ENCODE measurements around the gene USP7. TPM values are rescaled to one million over a fixed set of nuclear protein-coding genes. Genes with fewer than 3 reads are reported as not detected.

Gene USP7
- total RNA-seq, 2 donors from 2014 or later = 114 to 140 TPM

GRCh38 chr16:8951447-8952280 lies 12.0 kb downstream of the USP7 start:
- 75 to 83% methylated on average over 11 to 14 of the region's 14 CpGs for WGBS, 2 experiments (ENCODE audit: insufficient coverage in 1 of 2, insufficient read length in 1 of 2)
- H3K4me1 Mint-ChIP-seq = peaks cover 61% of the 10 kb centered on the region
- peak overlapping the region; percentile 45 for H3K27ac Mint-ChIP-seq
- H3K9me3 Mint-ChIP-seq = no peaks in the 10 kb centered on the region
- Histone ChIP-seq H3K4me1 (ENCODE audit: control insufficient read depth, insufficient read depth, low read length) (peaks cover 13% of the 10 kb centered on the region), H3K9me3 (ENCODE audit: control insufficient read depth, low read length) (no peaks in the 10 kb centered on the region), H3K36me3 (ENCODE audit: control insufficient read depth, insufficient read depth, low read length) (no peaks in the 10 kb centered on the region), H3K27me3 (ENCODE audit: control insufficient read depth, insufficient read depth, low read length, poor library complexity, severe bottlenecking) (no peaks in the 10 kb centered on the region), H3K9ac (ENCODE audit: extremely low read depth, low read length, poor library complexity, severe bottlenecking) (no peak overlapping the region), H3K4me3 (ENCODE audit: low read length) (peak overlapping the region; percentile 28), H3K27ac (ENCODE audit: low read depth, low read length) (peak overlapping the region; percentile 16)
- TF ChIP-seq, protein P1, sequence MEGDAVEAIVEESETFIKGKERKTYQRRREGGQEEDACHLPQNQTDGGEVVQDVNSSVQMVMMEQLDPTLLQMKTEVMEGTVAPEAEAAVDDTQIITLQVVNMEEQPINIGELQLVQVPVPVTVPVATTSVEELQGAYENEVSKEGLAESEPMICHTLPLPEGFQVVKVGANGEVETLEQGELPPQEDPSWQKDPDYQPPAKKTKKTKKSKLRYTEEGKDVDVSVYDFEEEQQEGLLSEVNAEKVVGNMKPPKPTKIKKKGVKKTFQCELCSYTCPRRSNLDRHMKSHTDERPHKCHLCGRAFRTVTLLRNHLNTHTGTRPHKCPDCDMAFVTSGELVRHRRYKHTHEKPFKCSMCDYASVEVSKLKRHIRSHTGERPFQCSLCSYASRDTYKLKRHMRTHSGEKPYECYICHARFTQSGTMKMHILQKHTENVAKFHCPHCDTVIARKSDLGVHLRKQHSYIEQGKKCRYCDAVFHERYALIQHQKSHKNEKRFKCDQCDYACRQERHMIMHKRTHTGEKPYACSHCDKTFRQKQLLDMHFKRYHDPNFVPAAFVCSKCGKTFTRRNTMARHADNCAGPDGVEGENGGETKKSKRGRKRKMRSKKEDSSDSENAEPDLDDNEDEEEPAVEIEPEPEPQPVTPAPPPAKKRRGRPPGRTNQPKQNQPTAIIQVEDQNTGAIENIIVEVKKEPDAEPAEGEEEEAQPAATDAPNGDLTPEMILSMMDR (conservative IDR thresholded peaks at IDR 0.05) = no peak
- no peaks in the 10 kb centered on the region for H3K36me3 Mint-ChIP-seq (ENCODE audit: low read depth)
- no peak overlapping the region for H3K4me3 Mint-ChIP-seq
- H3K27me3 Mint-ChIP-seq (ENCODE audit: insufficient read depth) = no peaks in the 10 kb centered on the region
- DNase-seq = no peak

DNA sequence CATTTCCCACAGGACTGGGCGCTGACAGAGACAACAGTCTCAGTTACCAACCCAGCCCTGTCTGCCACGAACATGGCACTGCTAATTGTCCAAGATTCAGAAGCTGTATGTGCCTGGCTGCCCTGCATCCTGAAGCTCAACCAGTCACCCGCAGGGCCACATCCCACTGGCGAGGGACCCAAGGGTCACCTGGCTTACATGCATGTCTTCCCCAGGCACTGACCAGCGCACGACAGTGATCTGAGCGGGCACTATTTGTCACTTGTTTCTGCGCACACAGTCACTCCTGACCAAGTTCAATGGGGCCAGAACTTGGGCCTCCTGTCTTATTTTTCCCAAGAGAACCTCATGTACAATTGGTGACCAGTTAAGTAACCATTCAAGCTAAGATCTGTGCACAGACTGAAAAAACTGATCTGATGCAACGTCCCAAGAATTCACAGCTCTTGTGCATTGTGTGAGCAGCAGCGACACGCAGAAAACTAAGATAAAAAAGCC lies 13.1 kb downstream of the USP7 start:
- Histone ChIP-seq H3K4me1 (ENCODE audit: control insufficient read depth, insufficient read depth, low read length) (peaks cover 13% of the 10 kb centered on the region), H3K27ac (ENCODE audit: low read depth, low read length) (peak overlapping the region; percentile 38), H3K27me3 (ENCODE audit: control insufficient read depth, insufficient read depth, low read length, poor library complexity, severe bottlenecking) (no peaks in the 10 kb centered on the region), H3K9ac (ENCODE audit: extremely low read depth, low read length, poor library complexity, severe bottlenecking) (no peak overlapping the region), H3K36me3 (ENCODE audit: control insufficient read depth, insufficient read depth, low read length) (no peaks in the 10 kb centered on the region), H3K4me3 (ENCODE audit: low read length) (no peak overlapping the region), H3K9me3 (ENCODE audit: control insufficient read depth, low read length) (no peaks in the 10 kb centered on the region)
- Mint-ChIP-seq H3K4me3 (no peak overlapping the region), H3K36me3 (ENCODE audit: low read depth) (peaks cover 3% of the 10 kb centered on the region), H3K9me3 (no peaks in the 10 kb centered on the region), H3K4me1 (peaks cover 55% of the 10 kb centered on the region), H3K27ac (peak overlapping the region; percentile 45), H3K27me3 (ENCODE audit: insufficient read depth) (no peaks in the 10 kb centered on the region)
- DNase-seq = peak; percentile 46
- whole genome bisulfite sequencing, 2 experiments (ENCODE audit: insufficient coverage in 1 of 2, insufficient read length in 1 of 2) = 91 to 94% methylated on average over 11 of the region's 11 CpGs
- TF ChIP-seq, protein P1 (conservative IDR thresholded peaks at IDR 0.05) = no peak

DNA sequence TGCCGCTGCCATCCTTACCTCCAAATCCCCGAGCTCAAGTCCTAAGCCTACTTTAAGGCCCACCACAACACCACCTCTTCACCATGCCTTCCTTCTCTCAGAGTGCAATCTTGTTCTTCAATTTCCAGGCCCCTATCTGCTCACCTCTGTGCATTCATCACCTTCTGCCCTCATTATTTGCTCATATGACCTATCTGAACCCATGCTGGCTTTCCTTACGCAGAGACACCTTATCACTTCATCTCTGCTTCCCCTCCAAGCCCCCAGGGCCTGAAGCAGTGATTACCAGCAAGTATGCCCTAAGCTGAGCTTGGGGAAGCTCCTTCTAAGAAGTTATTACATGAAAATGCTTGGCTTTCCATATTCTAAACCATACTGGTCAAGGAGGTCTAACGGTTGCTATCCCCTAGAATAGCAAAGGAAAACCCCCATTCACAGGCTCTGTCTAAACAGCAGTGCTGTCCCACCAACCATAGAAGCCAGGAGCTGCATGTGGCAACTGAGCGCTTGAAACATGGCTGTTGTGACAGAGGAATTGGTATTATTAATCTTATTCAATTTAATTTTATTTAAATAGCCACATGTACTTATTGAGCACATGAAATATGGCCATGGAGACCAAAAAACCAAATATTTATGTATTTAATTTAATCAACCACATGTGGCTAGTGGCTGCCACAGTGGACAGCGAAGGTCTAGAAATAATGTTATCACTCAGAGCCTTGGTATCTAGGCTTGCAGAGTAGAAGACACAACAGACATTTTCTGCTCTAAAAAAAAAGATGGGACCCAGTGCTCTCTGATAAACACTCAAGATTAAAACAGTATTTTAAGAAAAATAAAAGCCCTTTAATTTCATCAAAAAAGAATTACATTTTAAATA lies 13.9 kb downstream of the USP7 start:
- H3K36me3 Mint-ChIP-seq (ENCODE audit: low read depth) = peaks cover 3% of the 10 kb centered on the region
- no peaks in the 10 kb centered on the region for H3K9me3 Mint-ChIP-seq
- Histone ChIP-seq H3K27ac (ENCODE audit: low read depth, low read length) (no peak overlapping the region), H3K36me3 (ENCODE audit: control insufficient read depth, insufficient read depth, low read length) (no peaks in the 10 kb centered on the region), H3K4me3 (ENCODE audit: low read length) (no peak overlapping the region), H3K4me1 (ENCODE audit: control insufficient read depth, insufficient read depth, low read length) (peaks cover 13% of the 10 kb centered on the region), H3K27me3 (ENCODE audit: control insufficient read depth, insufficient read depth, low read length, poor library complexity, severe bottlenecking) (no peaks in the 10 kb centered on the region), H3K9me3 (ENCODE audit: control insufficient read depth, low read length) (no peaks in the 10 kb centered on the region), H3K9ac (ENCODE audit: extremely low read depth, low read length, poor library complexity, severe bottlenecking) (no peak overlapping the region)
- no peaks in the 10 kb centered on the region for H3K27me3 Mint-ChIP-seq (ENCODE audit: insufficient read depth)
- H3K4me1 Mint-ChIP-seq = peaks cover 55% of the 10 kb centered on the region
- no peak overlapping the region for H3K4me3 Mint-ChIP-seq
- TF ChIP-seq, protein P1 (conservative IDR thresholded peaks at IDR 0.05) = no peak
- H3K27ac Mint-ChIP-seq = peak overlapping the region; percentile 45
- WGBS, 2 experiments (ENCODE audit: insufficient coverage in 1 of 2, insufficient read length in 1 of 2) = 77 to 88% methylated on average over 5 of the region's 6 CpGs
- no peak for DNase-seq
